ENCODE measurements around the gene RANGRF.

- no peak for TF ChIP-seq POLR2A (IDR thresholded peaks at IDR 0.05)
- TF ChIP-seq CTCF (IDR thresholded peaks at IDR 0.05) = no peak
These were observed 2.9 kb upstream of the RANGRF start for GRCh38 chr17:8285270-8286181.

Measured in lower leg skin (tissue), 3 donors.